Measurements from ENCODE around the gene CAT.

DNA sequence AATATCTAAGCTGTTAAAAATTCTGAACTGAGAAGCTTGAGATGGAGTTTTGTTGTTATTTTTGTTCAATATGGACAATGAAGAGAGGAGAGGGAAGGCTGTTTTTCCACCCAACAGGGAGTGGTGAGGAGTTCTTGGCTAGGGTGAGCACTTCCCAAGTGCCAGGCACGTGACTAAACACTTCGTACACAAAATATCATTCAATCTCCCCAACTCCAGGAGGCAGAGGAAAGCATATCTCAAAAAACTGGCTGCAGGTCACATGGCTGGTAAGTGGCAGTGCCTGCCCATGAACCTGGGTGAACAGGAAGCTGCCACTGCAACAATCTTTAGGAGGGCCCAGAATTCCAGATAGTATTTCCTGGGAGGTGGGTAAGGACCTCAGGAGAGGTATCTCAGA is 63.2 kb downstream of the CAT start:
- no peak for TF ChIP-seq CTCF (IDR thresholded peaks at IDR 0.05 in 4 of 5, conservative IDR thresholded peaks at IDR 0.05 in 1 of 5)
- TF ChIP-seq POLR2A (IDR thresholded peaks at IDR 0.05), result no peak

Measured in gastrocnemius medialis (tissue), 4 donors.